Choroid plexus epithelial cell (primary cell): ENCODE results near the gene LMBRD1.
A peak's percentile ranks its signal among the peaks of the same experiment; 100 is the strongest.

ENCODE experiments used
- DNase-seq: peaks from one replicate; pipeline ENCODE4 v3.0.0-alpha.2; 2010; ENCODE audit warnings: low read depth
- H3K4me3 ChIP-seq: 2 replicates; pipeline ENCODE4 v1.5.1; 2011; ENCODE audit warnings: low read depth, mild to moderate bottlenecking, control low read depth, low read length, moderate library complexity
- TF ChIP-seq, protein P1 (sequence below): conservative IDR thresholded peaks from 2 replicates; pipeline ENCODE4 v1.5.1; 2011; ENCODE audit warnings: low read depth, mild to moderate bottlenecking, control low read depth, inconsistent platforms, low read length, moderate library complexity

LMBRD1 gene

DNA sequence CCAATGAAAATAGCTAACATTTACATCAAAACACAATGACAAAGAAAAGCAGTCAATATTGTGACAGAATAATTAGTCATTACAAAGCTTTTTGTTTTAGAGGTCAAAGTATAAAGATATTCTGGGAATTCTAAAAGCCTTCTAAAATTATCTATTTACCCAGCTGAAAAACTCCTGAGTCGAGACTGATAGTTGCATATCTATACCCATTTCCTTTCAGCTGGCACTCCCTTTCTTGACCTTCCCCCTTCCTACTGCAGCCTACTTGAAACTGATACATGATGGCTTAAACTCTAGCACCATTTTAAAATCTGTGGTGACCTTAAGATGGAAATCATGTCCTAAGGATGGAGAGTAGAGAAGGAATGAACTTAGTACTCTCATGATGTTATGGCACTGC lies 38.6 kb downstream of the LMBRD1 start:
- TF ChIP-seq, protein P1, sequence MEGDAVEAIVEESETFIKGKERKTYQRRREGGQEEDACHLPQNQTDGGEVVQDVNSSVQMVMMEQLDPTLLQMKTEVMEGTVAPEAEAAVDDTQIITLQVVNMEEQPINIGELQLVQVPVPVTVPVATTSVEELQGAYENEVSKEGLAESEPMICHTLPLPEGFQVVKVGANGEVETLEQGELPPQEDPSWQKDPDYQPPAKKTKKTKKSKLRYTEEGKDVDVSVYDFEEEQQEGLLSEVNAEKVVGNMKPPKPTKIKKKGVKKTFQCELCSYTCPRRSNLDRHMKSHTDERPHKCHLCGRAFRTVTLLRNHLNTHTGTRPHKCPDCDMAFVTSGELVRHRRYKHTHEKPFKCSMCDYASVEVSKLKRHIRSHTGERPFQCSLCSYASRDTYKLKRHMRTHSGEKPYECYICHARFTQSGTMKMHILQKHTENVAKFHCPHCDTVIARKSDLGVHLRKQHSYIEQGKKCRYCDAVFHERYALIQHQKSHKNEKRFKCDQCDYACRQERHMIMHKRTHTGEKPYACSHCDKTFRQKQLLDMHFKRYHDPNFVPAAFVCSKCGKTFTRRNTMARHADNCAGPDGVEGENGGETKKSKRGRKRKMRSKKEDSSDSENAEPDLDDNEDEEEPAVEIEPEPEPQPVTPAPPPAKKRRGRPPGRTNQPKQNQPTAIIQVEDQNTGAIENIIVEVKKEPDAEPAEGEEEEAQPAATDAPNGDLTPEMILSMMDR = no peak
- no peak for DNase-seq
- no peak overlapping the region for H3K4me3 ChIP-seq

DNA sequence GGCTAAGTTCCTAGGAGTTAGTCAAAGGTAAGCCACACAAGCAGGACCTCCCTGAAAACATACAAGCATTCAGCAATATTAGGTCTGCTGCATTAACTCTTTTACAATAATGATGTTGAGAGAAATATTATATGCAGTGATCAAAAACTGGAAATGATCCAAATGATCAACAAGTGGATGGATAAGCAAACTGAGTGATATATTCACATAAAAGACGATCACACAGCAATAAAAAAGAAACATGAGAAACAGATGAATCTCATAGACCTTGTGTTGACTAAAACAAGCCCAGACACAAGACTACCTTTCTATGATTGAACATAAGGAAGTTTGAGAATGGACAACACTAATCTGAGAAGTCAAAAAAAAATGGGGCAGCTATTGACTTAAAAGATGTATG lies 39.9 kb downstream of the LMBRD1 start:
- TF ChIP-seq, protein P1 = no peak
- no peak for DNase-seq
- H3K4me3 ChIP-seq = no peak overlapping the region

DNA sequence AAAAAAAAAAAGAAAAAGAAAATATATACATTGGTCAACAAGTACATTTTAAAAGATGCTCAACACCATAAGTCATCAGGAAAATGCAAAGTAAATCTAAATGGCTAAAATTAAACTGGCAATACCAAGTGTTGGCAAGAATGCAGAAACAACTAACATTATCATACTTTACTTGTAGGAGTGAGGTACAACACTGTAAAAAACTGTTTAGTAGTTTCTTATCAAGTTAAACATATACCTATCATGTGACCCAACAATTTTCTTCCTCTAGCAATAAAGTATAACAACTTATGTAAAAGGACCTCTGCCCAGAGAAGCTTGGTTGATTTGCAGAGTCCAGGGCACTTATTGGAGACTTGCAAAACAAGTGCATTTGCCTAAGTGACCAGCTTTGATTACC lies 40.4 kb downstream of the LMBRD1 start:
- no peak overlapping the region for H3K4me3 ChIP-seq
- no peak for DNase-seq
- TF ChIP-seq, protein P1 = no peak

DNA sequence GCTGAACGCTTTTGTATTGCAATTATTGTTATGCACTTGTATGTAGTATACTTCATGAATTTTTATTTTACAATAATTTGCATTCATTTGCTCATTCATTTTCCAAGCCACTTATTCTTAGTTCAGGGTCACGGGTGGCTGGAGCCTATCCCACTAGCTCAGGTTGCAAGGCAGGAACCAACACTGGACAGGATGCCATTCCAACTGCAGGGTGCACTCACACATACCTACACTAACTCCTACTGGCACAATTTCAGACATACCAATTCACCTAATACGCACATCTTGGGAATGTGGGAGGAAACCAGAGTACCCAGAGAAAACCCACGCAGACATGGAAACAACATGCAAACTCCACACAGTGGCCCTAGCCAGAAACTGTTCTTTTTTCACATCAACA lies 61.8 kb downstream of the LMBRD1 start:
- TF ChIP-seq, protein P1 = no peak
- DNase-seq = no peak
- H3K4me3 ChIP-seq = no peak overlapping the region

DNA sequence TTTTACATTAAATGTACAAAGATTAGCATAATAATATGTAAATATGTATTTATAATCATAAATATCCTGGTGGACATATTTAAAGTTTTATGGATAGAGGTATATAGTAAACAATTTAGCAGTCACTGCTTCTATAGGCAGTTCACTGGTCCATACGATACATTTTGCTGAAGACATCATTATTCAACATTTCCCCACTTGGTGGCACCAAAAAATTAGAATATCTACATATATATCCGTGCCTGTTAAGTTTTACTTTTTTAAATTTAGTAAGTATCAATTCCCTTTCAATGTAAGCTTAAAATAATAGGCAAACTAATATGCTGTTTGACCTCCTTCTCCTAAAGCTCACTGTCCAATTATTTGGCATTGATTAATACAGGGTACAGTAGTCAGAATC lies 64.2 kb downstream of the LMBRD1 start:
- TF ChIP-seq, protein P1 = peak; percentile 38
- H3K4me3 ChIP-seq = no peak overlapping the region
- peak; percentile 45 for DNase-seq

DNA sequence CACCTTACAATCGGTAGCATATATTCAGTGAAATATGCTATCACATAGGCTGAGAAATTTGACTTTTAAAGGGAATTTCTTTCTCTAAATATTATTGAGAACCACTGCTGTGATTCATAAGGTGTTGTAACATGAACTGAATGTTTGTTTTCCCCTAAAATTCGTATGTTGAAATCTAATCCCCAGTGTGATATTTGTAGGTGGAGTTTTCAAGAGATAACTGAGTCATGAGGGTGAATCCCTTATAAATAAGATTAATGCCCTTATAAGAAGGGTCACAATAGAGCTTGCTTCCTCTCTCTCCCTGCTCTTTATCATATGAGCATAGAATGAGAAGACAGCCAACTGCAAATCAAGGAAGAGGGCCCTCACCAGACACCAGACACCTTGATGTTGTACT lies 64.8 kb downstream of the LMBRD1 start:
- DNase-seq = peak; percentile 11
- H3K4me3 ChIP-seq = no peak overlapping the region
- TF ChIP-seq, protein P1 = no peak

DNA sequence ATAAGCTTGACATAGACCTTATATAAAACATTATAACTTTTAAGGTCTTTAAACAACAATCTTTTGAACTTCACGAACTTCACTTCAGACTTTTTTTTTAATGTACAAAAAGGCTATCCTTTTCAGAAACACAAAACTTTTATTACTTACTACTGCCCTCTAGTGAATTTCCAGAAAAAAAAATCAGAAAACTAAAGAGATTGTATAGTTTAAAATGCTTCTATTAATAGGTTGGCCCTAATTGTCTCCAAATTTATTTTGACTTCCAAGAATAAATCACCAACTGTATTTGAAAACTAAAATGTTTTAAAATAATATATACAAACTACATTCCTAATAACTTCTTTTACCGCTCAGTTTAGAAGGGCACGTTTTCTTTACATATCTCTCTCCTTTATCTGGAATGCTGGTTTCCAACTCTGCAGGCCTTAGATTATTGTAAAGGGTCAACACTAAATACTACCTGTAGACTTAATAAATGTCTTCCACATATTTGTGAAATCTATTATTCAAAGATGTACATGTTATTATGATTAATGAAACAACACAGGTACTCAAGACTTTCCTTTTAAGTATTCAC lies 66.8 kb downstream of the LMBRD1 start:
- TF ChIP-seq, protein P1 = peak; percentile 34
- peak; percentile 20 for DNase-seq
- no peak overlapping the region for H3K4me3 ChIP-seq
